Panc1 (cell line): ENCODE measurements around the gene GABRE.

Experiments used
- POLR2AphosphoS5 ChIP-seq: IDR thresholded peaks from 2 replicates; pipeline ENCODE4 v1.6.1; 2012; ENCODE audit warnings: mild to moderate bottlenecking, low read depth, low read length, moderate library complexity
- TF ChIP-seq, protein P1 (sequence below): fragments of 450-650 bp; IDR thresholded peaks from 2 replicates; pipeline ENCODE4 v1.5.1; 2017; ENCODE audit warnings: mild to moderate bottlenecking
- TF ChIP-seq, protein P2 (sequence below), 2 experiments: IDR thresholded peaks; 2 replicates each; pipeline ENCODE4 v1.6.1; 2011 to 2012; ENCODE audit warnings: low read depth in 2 of 2, control low read depth in 1 of 2, low read length in 1 of 2, mild to moderate bottlenecking in 1 of 2, moderate library complexity in 1 of 2; ENCODE audit not compliant: insufficient read depth in 1 of 2

DNA sequence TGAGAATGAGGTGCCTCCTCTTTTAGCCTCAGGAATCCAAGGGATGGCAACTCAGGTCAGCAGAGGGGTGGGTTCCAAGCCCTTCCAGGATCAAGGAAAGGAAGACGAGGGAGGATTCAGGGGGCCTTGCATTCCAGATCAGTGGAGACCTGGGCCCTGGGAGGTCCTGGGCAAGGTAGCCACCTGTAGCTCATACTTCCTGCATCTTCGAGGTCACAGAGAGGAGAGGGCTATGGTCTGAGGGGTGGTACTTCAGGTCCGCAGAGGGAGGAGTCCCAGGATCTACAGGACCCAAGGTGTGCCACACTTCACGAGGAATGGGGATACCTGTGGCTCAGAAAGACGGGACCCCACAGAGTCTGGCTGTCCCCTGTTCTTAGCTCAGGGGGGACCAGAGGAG lies 52.6 kb downstream of the GABRE start:
- TF ChIP-seq, protein P1, sequence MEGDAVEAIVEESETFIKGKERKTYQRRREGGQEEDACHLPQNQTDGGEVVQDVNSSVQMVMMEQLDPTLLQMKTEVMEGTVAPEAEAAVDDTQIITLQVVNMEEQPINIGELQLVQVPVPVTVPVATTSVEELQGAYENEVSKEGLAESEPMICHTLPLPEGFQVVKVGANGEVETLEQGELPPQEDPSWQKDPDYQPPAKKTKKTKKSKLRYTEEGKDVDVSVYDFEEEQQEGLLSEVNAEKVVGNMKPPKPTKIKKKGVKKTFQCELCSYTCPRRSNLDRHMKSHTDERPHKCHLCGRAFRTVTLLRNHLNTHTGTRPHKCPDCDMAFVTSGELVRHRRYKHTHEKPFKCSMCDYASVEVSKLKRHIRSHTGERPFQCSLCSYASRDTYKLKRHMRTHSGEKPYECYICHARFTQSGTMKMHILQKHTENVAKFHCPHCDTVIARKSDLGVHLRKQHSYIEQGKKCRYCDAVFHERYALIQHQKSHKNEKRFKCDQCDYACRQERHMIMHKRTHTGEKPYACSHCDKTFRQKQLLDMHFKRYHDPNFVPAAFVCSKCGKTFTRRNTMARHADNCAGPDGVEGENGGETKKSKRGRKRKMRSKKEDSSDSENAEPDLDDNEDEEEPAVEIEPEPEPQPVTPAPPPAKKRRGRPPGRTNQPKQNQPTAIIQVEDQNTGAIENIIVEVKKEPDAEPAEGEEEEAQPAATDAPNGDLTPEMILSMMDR: no peak
- TF ChIP-seq POLR2AphosphoS5: no peak
- TF ChIP-seq, protein P2, sequence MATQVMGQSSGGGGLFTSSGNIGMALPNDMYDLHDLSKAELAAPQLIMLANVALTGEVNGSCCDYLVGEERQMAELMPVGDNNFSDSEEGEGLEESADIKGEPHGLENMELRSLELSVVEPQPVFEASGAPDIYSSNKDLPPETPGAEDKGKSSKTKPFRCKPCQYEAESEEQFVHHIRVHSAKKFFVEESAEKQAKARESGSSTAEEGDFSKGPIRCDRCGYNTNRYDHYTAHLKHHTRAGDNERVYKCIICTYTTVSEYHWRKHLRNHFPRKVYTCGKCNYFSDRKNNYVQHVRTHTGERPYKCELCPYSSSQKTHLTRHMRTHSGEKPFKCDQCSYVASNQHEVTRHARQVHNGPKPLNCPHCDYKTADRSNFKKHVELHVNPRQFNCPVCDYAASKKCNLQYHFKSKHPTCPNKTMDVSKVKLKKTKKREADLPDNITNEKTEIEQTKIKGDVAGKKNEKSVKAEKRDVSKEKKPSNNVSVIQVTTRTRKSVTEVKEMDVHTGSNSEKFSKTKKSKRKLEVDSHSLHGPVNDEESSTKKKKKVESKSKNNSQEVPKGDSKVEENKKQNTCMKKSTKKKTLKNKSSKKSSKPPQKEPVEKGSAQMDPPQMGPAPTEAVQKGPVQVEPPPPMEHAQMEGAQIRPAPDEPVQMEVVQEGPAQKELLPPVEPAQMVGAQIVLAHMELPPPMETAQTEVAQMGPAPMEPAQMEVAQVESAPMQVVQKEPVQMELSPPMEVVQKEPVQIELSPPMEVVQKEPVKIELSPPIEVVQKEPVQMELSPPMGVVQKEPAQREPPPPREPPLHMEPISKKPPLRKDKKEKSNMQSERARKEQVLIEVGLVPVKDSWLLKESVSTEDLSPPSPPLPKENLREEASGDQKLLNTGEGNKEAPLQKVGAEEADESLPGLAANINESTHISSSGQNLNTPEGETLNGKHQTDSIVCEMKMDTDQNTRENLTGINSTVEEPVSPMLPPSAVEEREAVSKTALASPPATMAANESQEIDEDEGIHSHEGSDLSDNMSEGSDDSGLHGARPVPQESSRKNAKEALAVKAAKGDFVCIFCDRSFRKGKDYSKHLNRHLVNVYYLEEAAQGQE (IDR thresholded peaks at IDR 0.05; ENCODE audit: insufficient read depth in 1 of 2, low read depth in 2 of 2, low read length in 1 of 2): no peak
